K562 (cell line): ENCODE results near the gene FOSL2. TPM values are rescaled to one million over a fixed set of nuclear protein-coding genes. Genes with fewer than 3 reads are reported as not detected.

Experiments used
- BRD9 ChIP-seq: fragments of 450-650 bp; IDR thresholded peaks from 2 replicates; pipeline ENCODE4 v1.6.1; 2018; ENCODE audit warnings: low read depth; ENCODE audit not compliant: partially characterized antibody
- EP300 ChIP-seq: IDR thresholded peaks from 2 replicates; pipeline ENCODE4 v1.6.1; 2012; ENCODE audit warnings: low read length, improper control_type of control experiment
- FOXP1 ChIP-seq: sonication (generic); formaldehyde crosslinking; IDR thresholded peaks from 2 replicates; pipeline ENCODE4 v1.8.0; 2022; ENCODE audit warnings: mild to moderate bottlenecking, missing genetic modification reagents
- LCOR ChIP-seq: sonication (generic); formaldehyde crosslinking; IDR thresholded peaks from 2 replicates; pipeline ENCODE4 v1.8.0; 2022; ENCODE audit warnings: mild to moderate bottlenecking, missing genetic modification reagents
- NELFE ChIP-seq: IDR thresholded peaks from 2 replicates; pipeline ENCODE4 v1.6.1; 2011; ENCODE audit warnings: mild to moderate bottlenecking; ENCODE audit not compliant: insufficient read depth, insufficient read length
- NR2C1 ChIP-seq, 2 experiments: fragments of 450-650 bp; IDR thresholded peaks; 2 replicates each; pipeline ENCODE4 v1.6.1; 2017; ENCODE audit warnings: mild to moderate bottlenecking in 2 of 2, antibody characterized with exemption in 1 of 2, inconsistent platforms in 1 of 2, missing compliant biosample characterization in 1 of 2, missing genetic modification characterization in 1 of 2
- ZNF766 ChIP-seq: fragments of 200-800 bp; sonication (Bioruptor generic); conservative IDR thresholded peaks from 2 replicates; pipeline ENCODE4 v1.6.1; 2016; ENCODE audit warnings: missing genetic modification characterization, missing compliant biosample characterization
- polyA plus RNA-seq, 8 experiments: library from polyadenylated mRNA; depleted of rRNA in 4 of 8; stranded (reverse) in 5 of 8; unstranded in 3 of 8; fragments of >200 nt; fragmentation: Nextera tagmentation in 2 of 8; fragmentation: Illumina TruSeq in 1 of 8; extraction: Ambion mirVana in 2 of 8; extraction: Trizol in 1 of 8; gene quantifications; 2 replicates each; pipeline versions ENCODE4 v1.2.1 to v1.2.3, GENCODE V29; 2011 to 2014; ENCODE audit warnings: inconsistent platforms in 1 of 8, missing spikeins in 1 of 8
- total RNA-seq, 7 experiments: library from RNA; depleted of rRNA in 6 of 7; stranded (reverse); fragments of >200 nt in 6 of 7; fragmentation: Illumina TruSeq in 2 of 7; extraction: Trizol in 2 of 7; gene quantifications; 2 replicates each; pipeline versions ENCODE4 v1.2.1 to v1.2.3, GENCODE V29; 2011 to 2021; ENCODE audit warnings: low replicate concordance in 1 of 7
- TF ChIP-seq, protein P1 (sequence below): fragments of 450-650 bp; IDR thresholded peaks from 2 replicates; pipeline ENCODE4 v1.6.1; 2014; ENCODE audit warnings: low read depth, mild to moderate bottlenecking, moderate library complexity, borderline replicate concordance
- TF ChIP-seq, protein P2 (sequence below), 2 experiments: fragments of 450-650 bp in 1 of 2; sonication (generic) in 1 of 2; formaldehyde crosslinking in 1 of 2; IDR thresholded peaks in 1 of 2; conservative IDR thresholded peaks in 1 of 2; 2 replicates each; pipeline versions ENCODE4 v1.6.1 to v1.8.1; 2016 to 2023; ENCODE audit warnings: mild to moderate bottlenecking in 2 of 2, moderate library complexity in 2 of 2, inconsistent platforms in 1 of 2, missing genetic modification reagents in 1 of 2

The FOSL2 gene
- total and polyA plus RNA-seq, 9 of the 15 experiments (the other 6 are each of a cell fraction or from before 2014, with no cell fraction given), result 0.04 to 2.9 (median 0.80) TPM

DNA sequence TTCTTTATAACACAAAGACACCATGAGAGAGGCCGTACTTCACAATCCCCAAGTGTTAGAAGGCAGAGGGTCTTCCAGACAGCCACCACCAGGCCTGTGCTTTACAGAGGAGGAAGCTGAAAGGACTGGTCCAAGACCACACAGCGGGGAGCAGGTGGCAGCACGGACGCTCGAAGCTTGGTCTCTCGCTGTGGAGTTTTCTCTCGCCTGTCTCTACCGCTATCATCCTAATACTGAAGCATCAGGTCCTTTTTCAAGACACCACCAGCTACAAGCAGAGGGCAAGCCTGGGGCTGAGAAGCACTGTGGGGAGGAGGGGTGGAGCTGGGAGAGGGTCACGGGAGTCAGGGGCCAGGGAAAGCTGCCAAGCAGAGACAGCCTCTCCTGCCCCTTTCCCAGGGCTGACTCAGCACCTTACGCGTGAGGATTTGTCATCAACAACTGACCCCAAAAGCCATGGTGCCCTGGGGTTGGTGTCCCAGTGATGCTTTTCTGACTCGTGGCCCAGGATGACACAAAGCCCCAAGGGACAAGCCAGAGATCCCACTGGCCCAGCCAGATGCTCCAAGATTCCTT is 31.9 kb upstream of the FOSL2 start (continued):
- TF ChIP-seq, protein P1, sequence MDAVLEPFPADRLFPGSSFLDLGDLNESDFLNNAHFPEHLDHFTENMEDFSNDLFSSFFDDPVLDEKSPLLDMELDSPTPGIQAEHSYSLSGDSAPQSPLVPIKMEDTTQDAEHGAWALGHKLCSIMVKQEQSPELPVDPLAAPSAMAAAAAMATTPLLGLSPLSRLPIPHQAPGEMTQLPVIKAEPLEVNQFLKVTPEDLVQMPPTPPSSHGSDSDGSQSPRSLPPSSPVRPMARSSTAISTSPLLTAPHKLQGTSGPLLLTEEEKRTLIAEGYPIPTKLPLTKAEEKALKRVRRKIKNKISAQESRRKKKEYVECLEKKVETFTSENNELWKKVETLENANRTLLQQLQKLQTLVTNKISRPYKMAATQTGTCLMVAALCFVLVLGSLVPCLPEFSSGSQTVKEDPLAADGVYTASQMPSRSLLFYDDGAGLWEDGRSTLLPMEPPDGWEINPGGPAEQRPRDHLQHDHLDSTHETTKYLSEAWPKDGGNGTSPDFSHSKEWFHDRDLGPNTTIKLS, result no peak
- TF ChIP-seq LCOR (CRISPR knock-in tag) (no peak), NELFE (no peak), NR2C1 (IDR thresholded peaks at IDR 0.05) (no peak), NR2C1 (tag; IDR thresholded peaks at IDR 0.05) (peak; percentile 47; the same call in 1 of the 2 replicates), BRD9 (no peak), EP300 (peak; percentile 33; the same call in 1 of the 2 replicates), ZNF766 (CRISPR knock-in tag) (no peak), FOXP1 (CRISPR knock-in tag) (no peak)
- TF ChIP-seq, protein P2, sequence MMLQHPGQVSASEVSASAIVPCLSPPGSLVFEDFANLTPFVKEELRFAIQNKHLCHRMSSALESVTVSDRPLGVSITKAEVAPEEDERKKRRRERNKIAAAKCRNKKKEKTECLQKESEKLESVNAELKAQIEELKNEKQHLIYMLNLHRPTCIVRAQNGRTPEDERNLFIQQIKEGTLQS (IDR thresholded peaks at IDR 0.05), result peak; percentile 77
- TF ChIP-seq, protein P2 (CRISPR knock-in tag; conservative IDR thresholded peaks at IDR 0.05), result no peak
